ENCODE data around the gene CCL15. TPM values are rescaled to one million over a fixed set of nuclear protein-coding genes. Genes with fewer than 3 reads are reported as not detected.
"Not testable (repeated sequence)": the region's sequence is repeated elsewhere in the genome, so short reads cannot be mapped to it uniquely, and the experiment has no call there.

CCL15 gene
- total RNA-seq, 4 donors from 2014 or later: not detected

DNA sequence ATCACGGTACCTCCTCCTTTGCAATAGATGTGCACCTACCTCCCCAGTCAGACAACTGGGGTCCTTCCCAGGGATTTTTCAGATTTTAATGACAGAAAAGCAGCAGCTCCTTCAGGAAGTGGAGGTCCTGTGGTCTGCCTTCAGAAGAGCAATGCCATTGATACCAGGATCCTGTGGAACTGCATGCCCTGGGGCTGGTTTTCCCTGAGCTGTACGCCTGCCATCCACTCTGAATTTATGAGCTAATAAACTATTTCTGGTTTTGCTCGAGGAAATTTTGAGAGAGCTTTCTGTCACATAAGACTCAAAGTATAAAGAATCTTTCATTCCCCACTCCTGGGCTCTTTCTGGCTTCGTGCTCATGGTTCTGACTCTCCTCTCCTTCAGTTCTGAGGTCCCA is 26.4 kb upstream of the CCL15 start:
- H3K4me3 ChIP-seq (ENCODE audit: low read depth, poor library complexity, severe bottlenecking): no peak overlapping the region
- no peak for TF ChIP-seq POLR2A (IDR thresholded peaks at IDR 0.05)
- TF ChIP-seq, protein P1, sequence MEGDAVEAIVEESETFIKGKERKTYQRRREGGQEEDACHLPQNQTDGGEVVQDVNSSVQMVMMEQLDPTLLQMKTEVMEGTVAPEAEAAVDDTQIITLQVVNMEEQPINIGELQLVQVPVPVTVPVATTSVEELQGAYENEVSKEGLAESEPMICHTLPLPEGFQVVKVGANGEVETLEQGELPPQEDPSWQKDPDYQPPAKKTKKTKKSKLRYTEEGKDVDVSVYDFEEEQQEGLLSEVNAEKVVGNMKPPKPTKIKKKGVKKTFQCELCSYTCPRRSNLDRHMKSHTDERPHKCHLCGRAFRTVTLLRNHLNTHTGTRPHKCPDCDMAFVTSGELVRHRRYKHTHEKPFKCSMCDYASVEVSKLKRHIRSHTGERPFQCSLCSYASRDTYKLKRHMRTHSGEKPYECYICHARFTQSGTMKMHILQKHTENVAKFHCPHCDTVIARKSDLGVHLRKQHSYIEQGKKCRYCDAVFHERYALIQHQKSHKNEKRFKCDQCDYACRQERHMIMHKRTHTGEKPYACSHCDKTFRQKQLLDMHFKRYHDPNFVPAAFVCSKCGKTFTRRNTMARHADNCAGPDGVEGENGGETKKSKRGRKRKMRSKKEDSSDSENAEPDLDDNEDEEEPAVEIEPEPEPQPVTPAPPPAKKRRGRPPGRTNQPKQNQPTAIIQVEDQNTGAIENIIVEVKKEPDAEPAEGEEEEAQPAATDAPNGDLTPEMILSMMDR (IDR thresholded peaks at IDR 0.05): no peak
- DNase-seq (ENCODE audit: low spot score in 2 of 2): no peak
- WGBS, 2 donors: 18 to 33% methylated on average over 4 of the region's 4 CpGs
- intact Hi-C loops (cut with DNase I; ENCODE audit: low total_unique reads): no loop called here

DNA sequence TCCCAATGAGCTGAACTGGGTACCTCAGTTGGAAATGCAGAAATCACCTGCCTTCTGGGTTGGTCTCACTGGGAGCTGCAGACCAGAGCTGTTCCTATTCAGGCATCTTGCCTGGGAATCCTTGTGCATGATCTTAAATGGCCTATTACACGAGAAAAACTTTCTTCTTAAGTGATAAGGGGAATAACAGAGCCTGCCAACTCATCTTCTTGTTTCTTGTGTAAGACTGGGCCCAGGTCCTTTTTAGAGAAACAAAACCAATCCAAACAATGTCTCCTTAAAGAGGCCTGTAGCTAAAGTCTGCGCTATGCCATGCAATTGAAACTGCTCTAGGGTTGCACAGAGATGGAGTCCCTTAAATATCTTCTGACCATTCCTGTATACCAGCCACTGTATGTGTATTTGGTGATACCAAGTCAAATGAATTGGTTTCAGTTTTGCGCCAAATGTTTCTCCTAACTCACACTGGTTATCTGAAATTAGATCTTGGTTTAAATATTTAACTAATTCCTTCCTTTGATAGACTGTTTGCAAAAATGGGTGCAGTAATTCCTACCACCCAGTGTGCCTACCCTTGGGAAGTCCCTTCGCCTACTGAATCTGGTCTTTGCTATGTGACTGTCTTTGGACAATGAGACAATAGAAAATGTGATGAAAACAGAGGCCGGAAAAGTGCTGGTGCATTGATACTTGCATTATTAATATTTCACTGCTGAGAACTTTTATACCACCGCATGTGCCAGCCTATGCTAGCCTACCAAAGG is 22.9 kb upstream of the CCL15 start:
- 89 to 91% methylated on average over 6 of the region's 6 CpGs for WGBS, 2 donors
- H3K4me3 ChIP-seq (ENCODE audit: low read depth, poor library complexity, severe bottlenecking): no peak overlapping the region
- intact Hi-C loops (cut with DNase I; ENCODE audit: low total_unique reads): no loop called here
- TF ChIP-seq POLR2A (IDR thresholded peaks at IDR 0.05): no peak
- DNase-seq (ENCODE audit: low spot score in 2 of 2): no peak

DNA sequence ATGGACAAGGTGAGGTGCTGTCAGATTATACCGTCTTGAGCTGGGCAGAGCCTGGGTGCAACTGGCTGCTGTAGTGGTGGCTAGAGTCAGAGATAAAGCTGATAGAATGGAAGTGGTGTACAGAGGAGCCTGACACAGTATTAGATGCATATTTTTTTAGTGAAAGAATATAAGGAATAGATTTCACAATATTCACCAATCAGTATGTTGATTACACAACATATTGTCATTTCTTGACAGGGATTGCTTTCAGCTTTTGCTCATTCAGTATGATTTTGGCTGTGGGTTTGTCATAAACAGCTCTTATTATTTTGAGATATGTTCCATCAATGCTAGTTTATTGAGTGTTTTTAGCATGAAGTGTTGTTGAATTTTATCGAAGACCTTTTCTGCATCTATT is 18.1 kb upstream of the CCL15 start:
- intact Hi-C loops (cut with DNase I; ENCODE audit: low total_unique reads): no loop called here
- DNase-seq (ENCODE audit: low spot score in 2 of 2): no peak
- no peak for TF ChIP-seq POLR2A (IDR thresholded peaks at IDR 0.05)
- TF ChIP-seq, protein P1 (IDR thresholded peaks at IDR 0.05): no peak
- WGBS, 2 donors: 86 to 89% methylated on average over 2 of the region's 2 CpGs
- no peak overlapping the region for H3K4me3 ChIP-seq (ENCODE audit: low read depth, poor library complexity, severe bottlenecking)

DNA sequence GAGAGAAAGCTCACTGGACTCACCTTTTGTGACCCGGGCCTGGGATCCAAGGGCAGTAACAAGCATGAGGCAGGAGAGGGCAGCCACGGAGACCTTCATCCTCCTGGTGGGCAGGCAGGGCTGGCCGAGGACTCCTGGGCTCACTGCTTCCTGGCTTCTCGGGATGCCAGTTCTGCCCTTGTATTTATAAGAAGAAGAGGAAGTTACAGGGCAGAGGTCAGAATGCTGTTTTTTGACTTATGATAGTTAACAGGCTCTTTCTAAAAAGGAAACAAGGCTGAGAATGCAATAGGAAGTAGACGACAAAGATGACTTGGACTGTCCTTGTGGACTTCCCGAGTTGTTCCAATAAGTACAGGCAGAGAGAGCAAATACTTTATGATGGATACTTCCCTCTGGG is 16.4 kb upstream of the CCL15 start, which contains the start of gene CCL23:
CCL23 (minus strand) TSS at position 174 of the 400 bp plus-strand sequence; CDS start at position 99, 75 bp downstream.
- 59 to 60% methylated on average over 6 of the region's 6 CpGs for WGBS, 2 donors
- intact Hi-C loops (cut with DNase I; ENCODE audit: low total_unique reads): no loop called here
- H3K4me3 ChIP-seq (ENCODE audit: low read depth, poor library complexity, severe bottlenecking): no peak within 1 kb of the TSS

DNA sequence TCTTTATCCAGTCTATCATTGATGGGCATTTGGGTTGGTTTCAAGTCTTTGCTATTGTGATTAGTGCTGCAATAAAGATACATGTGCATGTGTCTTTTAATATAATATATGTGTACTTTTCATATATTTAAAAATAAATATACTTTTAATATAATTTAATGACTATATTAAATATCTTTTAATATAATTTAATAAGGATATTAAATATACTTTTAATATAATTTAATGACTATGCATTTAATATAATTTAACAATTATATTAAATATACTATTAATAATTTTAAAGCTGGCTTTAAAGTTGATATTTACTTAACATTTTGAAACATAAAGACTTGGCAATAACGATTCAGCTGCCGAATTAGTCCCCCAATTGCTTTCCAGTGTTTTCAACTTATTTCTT is 15.2 kb upstream of the CCL15 start:
- TF ChIP-seq, protein P1 (IDR thresholded peaks at IDR 0.05): no peak
- no peak for TF ChIP-seq POLR2A (IDR thresholded peaks at IDR 0.05)
- intact Hi-C loops (cut with DNase I; ENCODE audit: low total_unique reads): no loop called here
- DNase-seq (ENCODE audit: low spot score in 2 of 2): no peak
- no peak overlapping the region for H3K4me3 ChIP-seq (ENCODE audit: low read depth, poor library complexity, severe bottlenecking)
- WGBS, 2 donors: 89 to 95% methylated on average over 2 of the region's 2 CpGs

More for the DNA sequence above, 16.4 kb upstream of the CCL15 start, which contains the start of gene CCL23:
- no peak for TF ChIP-seq POLR2A (IDR thresholded peaks at IDR 0.05)
- TF ChIP-seq, protein P1 (IDR thresholded peaks at IDR 0.05): no peak
- no peak for DNase-seq (ENCODE audit: low spot score in 2 of 2)

DNA sequence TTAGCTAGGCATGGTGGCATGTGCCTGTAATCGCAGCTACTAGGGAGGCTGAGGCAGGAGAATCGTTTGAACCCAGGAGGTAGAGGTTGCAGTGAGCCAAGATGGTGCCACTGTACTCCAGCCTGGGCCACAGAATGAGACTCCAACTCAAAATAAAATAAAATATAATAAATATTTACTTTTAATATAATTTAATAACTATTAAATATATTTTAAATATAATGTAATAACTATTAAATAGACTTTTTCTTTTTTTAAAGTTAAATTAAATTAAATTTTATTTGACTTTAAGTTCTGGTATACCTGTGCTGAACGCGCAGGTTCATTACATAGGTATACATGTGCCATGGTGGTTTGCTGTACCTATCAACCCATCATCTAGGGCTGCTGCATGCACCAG is 14.5 kb upstream of the CCL15 start:
- H3K4me3 ChIP-seq (ENCODE audit: low read depth, poor library complexity, severe bottlenecking); DNase-seq (ENCODE audit: low spot score in 2 of 2); intact Hi-C loops (cut with DNase I; ENCODE audit: low total_unique reads): not testable (repeated sequence)
- WGBS, 2 donors: 88 to 93% methylated on average over 4 of the region's 4 CpGs

DNA sequence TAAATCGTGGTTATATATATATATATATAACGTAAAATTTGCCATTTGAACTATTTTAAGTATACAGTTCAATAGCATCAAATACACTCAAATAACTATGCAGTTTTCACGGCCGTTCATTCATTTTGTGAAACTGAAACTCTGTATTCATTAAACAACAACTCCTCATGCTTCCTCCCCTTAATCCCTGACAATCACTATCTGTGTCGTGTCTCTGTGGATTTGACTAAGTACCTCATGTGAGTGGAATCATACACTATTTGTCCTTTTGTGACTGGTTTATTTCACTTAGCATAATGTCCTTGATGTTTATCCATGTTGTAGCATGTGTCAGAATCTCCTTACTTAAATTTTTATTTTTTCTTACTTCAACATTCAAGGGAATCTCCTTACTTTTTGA is 13.6 kb upstream of the CCL15 start:
- TF ChIP-seq, protein P1 (IDR thresholded peaks at IDR 0.05): no peak
- no peak for TF ChIP-seq POLR2A (IDR thresholded peaks at IDR 0.05)
- intact Hi-C loops (cut with DNase I; ENCODE audit: low total_unique reads): no loop called here
- 72 to 75% methylated on average over 5 of the region's 5 CpGs for WGBS, 2 donors

More for the DNA sequence above, 13.6 kb upstream of the CCL15 start:
- no peak for DNase-seq (ENCODE audit: low spot score in 2 of 2)
- H3K4me3 ChIP-seq (ENCODE audit: low read depth, poor library complexity, severe bottlenecking): no peak overlapping the region
